ENCODE results near the gene CD302. TPM values are rescaled to one million over a fixed set of nuclear protein-coding genes. Genes with fewer than 3 reads are reported as not detected.

CD302 gene
- total and polyA plus RNA-seq, 2 donors (not counting 1 experiment from before 2014, with no cell fraction given), result 0.72 to 1.5 TPM

GRCh38 chr2:159792599-159792998 lies 5.4 kb downstream of the CD302 start:
- no peaks in the 10 kb centered on the region for H3K79me2 ChIP-seq (ENCODE audit: control insufficient read depth, insufficient read depth, low read length)
- Mint-ChIP-seq H3K9me3 (ENCODE audit: insufficient read depth) (no peaks in the 10 kb centered on the region), H3K27me3 (peaks cover 16% of the 10 kb centered on the region), H3K4me3 (no peak overlapping the region), H3K4me1 (peaks cover 9% of the 10 kb centered on the region), H3K27ac (no peak overlapping the region)
- DNase-seq, result no peak
- intact Hi-C loops (cut with micrococcal nuclease), result no loop called here
- no peak overlapping the region for H2AFZ ChIP-seq (ENCODE audit: insufficient read depth, low read depth, low read length, poor library complexity, severe bottlenecking)
- H3K4me3 ChIP-seq (ENCODE audit: control extremely low read depth in 1 of 5, extremely low read depth in 1 of 5, insufficient read depth in 1 of 5, low read depth in 2 of 5, low read length in 4 of 5), result no peak overlapping the region
- H3K27me3 ChIP-seq (replicated peaks in 1 of 4; ENCODE audit: control extremely low read depth in 1 of 4, control insufficient read depth in 3 of 4, insufficient read depth in 4 of 4, low read length in 3 of 4), result peaks cover 0 to 12% (median 5%) of the 10 kb centered on the region in 4 experiments
- no peaks in the 10 kb centered on the region for H4K20me1 ChIP-seq (ENCODE audit: control insufficient read depth, insufficient read depth, low read length, poor library complexity, severe bottlenecking)
- CTCF ChIA-PET, result no interaction called here
- peaks cover 4 to 5% of the 10 kb centered on the region in 2 donors for H3K4me1 ChIP-seq (ENCODE audit: control insufficient read depth in 2 of 2, insufficient read depth in 2 of 2, low read length in 2 of 2)
- H3K9ac ChIP-seq (ENCODE audit: low read length), result no peak overlapping the region
- POLR2A ChIA-PET, result no interaction called here
- TF ChIP-seq EZH2 (IDR thresholded peaks at IDR 0.05; ENCODE audit: borderline replicate concordance, insufficient read depth, low read depth, low read length, poor library complexity, severe bottlenecking) (no peak), CTCF (IDR thresholded peaks at IDR 0.05) (no peak)
- H3K36me3 ChIP-seq (replicated peaks in 1 of 2; ENCODE audit: control extremely low read depth in 1 of 2, control insufficient read depth in 1 of 2, extremely low read depth in 1 of 2, insufficient read depth in 2 of 2, low read length in 1 of 2), result no peaks in the 10 kb centered on the region
- no peak for ATAC-seq (ENCODE audit: low read depth)
- no peaks in the 10 kb centered on the region for H3K9me3 ChIP-seq (ENCODE audit: control extremely low read depth in 1 of 3, control insufficient read depth in 2 of 3, insufficient read depth in 1 of 3, low read length in 2 of 3)
- H3K4me2 ChIP-seq (replicated peaks; ENCODE audit: low read depth, low read length, poor library complexity, severe bottlenecking), result no peak overlapping the region
- WGBS (ENCODE audit: insufficient coverage), result no CpG with 5 or more reads among the region's 4 CpGs
- no peak overlapping the region for H3K27ac ChIP-seq (ENCODE audit: low read length in 2 of 2)

- intact Hi-C loops (cut with micrococcal nuclease), result no loop called here
Observed at GRCh38 chr2:159792036-159792435, 6.0 kb downstream of the CD302 start.

More at GRCh38 chr2:159792036-159792435, 6.0 kb downstream of the CD302 start:
- peaks cover 0 to 6% (median 3%) of the 10 kb centered on the region in 4 experiments for H3K27me3 ChIP-seq (replicated peaks in 1 of 4; ENCODE audit: control extremely low read depth in 1 of 4, control insufficient read depth in 3 of 4, insufficient read depth in 4 of 4, low read length in 3 of 4)
- no peak overlapping the region for H3K9ac ChIP-seq (ENCODE audit: low read length)
- H3K9me3 ChIP-seq (ENCODE audit: control extremely low read depth in 1 of 3, control insufficient read depth in 2 of 3, insufficient read depth in 1 of 3, low read length in 2 of 3), result no peaks in the 10 kb centered on the region
- no peak overlapping the region for H3K4me3 ChIP-seq (ENCODE audit: control extremely low read depth in 1 of 5, extremely low read depth in 1 of 5, insufficient read depth in 1 of 5, low read depth in 2 of 5, low read length in 4 of 5)
- no peaks in the 10 kb centered on the region for H4K20me1 ChIP-seq (ENCODE audit: control insufficient read depth, insufficient read depth, low read length, poor library complexity, severe bottlenecking)
- no peaks in the 10 kb centered on the region for H3K9me3 Mint-ChIP-seq (ENCODE audit: insufficient read depth)
- peaks cover 10% of the 10 kb centered on the region for H3K27me3 Mint-ChIP-seq
- TF ChIP-seq CTCF (IDR thresholded peaks at IDR 0.05), result no peak
- no peak for TF ChIP-seq EZH2 (IDR thresholded peaks at IDR 0.05; ENCODE audit: borderline replicate concordance, insufficient read depth, low read depth, low read length, poor library complexity, severe bottlenecking)
- no peaks in the 10 kb centered on the region for H3K4me1 ChIP-seq (ENCODE audit: control insufficient read depth in 2 of 2, insufficient read depth in 2 of 2, low read length in 2 of 2)
- CTCF ChIA-PET, result no interaction called here
- no peak for ATAC-seq (ENCODE audit: low read depth)
- no peaks in the 10 kb centered on the region for H3K36me3 ChIP-seq (replicated peaks in 1 of 2; ENCODE audit: control extremely low read depth in 1 of 2, control insufficient read depth in 1 of 2, extremely low read depth in 1 of 2, insufficient read depth in 2 of 2, low read length in 1 of 2)
- WGBS (ENCODE audit: insufficient coverage), result 83% methylated on average over 1 of the region's 1 CpG
- no peak overlapping the region for H3K27ac Mint-ChIP-seq
- no peak for DNase-seq
- H3K4me2 ChIP-seq (replicated peaks; ENCODE audit: low read depth, low read length, poor library complexity, severe bottlenecking), result no peak overlapping the region
- H2AFZ ChIP-seq (ENCODE audit: insufficient read depth, low read depth, low read length, poor library complexity, severe bottlenecking), result no peak overlapping the region
- H3K27ac ChIP-seq (ENCODE audit: low read length in 2 of 2), result no peak overlapping the region
- POLR2A ChIA-PET, result no interaction called here
- no peaks in the 10 kb centered on the region for H3K79me2 ChIP-seq (ENCODE audit: control insufficient read depth, insufficient read depth, low read length)
- H3K4me1 Mint-ChIP-seq, result peaks cover 4% of the 10 kb centered on the region
- no peak overlapping the region for H3K4me3 Mint-ChIP-seq
